Stimulated activated CD8-positive, alpha-beta memory T cell treated with anti-CD3 and anti-CD28 coated beads, Interleukin-7, amount 100 ng/mL, for 4 hours (primary cell): ENCODE results near the gene ZNF331.
"Not testable (repeated sequence)": the region's sequence is repeated elsewhere in the genome, so short reads cannot be mapped to it uniquely, and the experiment has no call there.

ENCODE experiments used
- DNase-seq, 2 donors: peaks; one replicate each; pipeline ENCODE4 v3.0.0-alpha.2; 2020; ENCODE audit warnings: low read depth in 2 of 2

Gene ZNF331

DNA sequence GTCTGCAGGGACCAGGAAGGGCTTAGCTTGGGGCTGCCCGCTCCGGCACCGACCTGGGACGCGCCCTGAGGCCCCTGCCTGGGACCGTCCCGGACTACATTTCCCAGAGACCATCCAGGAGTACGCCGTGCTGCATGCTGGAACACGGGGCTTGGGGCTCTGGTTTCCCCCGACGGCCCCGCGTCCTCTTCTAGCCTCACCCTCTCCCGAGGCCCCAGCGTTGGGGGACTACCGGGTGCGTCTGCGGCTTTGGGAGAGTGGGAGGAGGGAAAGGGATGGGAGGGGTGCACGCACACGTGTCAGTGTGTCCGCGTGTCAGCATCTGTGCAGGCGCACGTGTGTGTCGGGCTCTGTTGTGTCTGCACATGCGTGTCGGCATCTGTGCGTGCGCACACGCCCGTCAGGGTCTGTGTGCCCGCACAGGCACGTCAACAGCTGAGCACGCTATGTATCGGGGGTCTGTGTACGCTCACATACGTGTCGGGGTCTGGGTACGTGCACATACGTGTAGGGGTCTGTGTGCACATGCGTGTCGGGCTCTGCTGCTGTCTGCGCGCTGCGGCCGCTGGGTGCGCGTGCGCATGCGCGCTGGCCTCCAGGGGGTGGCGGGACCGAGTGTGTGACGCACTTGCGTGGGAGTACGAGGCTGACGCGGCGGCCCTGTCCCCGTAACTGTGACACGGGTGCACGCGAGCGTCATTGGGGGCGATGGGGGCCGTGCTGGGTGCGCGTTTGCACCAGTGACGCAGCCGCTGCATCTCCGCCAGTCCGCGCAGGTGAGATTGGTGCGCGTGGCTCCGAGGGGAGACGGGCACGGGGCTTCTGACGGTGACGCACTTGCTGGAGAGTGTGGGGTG lies at the start of gene ZNF331:
TSS of gene ZNF331 (plus strand) at position 625 of the 857 bp plus-strand sequence. CDS start 31,232 bp downstream, outside the sequence.
- DNase-seq, result peak; percentile 83 to 89

DNA sequence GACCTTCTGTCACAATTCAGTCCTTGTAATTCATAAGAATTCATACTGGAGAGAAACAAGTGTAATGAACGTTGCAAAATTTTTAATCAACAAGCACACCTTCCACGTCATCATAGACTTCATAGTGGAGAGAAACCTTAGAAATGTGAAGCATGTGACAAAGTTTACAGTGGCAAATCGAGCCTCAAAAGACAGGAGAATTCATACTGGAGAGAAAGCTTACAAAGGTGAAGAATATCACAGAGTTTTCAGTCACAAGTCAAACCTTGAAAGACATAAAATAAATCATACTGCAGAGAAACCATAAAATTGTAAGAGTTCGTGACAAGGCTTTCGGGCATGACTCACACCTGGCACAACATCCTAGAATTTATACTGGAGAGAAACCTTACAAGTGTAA lies 45.8 kb upstream of the ZNF331 start:
- no peak for DNase-seq

DNA sequence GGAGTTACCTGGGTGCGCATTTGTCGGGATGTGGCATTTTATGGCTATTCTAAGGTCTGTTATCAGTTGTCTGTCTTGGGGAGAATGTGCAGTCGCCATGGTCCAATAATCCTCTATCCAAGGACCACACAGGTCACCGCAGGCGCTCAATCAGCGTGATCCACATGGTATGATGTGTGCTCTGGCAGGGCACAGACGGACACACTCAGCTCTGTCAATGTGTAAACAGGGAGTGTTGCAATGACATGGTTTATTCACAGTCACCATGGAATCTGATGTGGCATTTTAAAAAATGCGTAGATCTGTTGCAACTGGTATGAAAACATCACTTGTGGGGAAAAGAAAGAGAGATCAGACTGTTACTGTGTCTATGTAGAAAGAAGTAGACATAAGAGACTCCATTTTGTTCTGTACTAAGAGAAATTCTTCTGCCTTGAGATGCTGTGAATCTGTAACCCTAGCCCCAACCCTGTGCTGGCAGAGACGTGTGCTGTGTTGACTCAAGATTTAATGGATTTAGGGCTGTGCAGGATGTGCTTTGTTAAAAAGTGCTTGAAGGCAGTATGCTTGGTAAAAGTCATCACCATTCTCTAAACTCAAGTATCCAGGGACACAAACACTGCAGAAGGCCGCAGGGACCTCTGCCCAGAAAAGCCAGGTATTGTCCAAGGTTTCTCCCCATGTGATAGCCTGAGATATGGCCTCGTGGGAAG lies 40.5 kb upstream of the ZNF331 start:
- DNase-seq, result not testable (repeated sequence)

DNA sequence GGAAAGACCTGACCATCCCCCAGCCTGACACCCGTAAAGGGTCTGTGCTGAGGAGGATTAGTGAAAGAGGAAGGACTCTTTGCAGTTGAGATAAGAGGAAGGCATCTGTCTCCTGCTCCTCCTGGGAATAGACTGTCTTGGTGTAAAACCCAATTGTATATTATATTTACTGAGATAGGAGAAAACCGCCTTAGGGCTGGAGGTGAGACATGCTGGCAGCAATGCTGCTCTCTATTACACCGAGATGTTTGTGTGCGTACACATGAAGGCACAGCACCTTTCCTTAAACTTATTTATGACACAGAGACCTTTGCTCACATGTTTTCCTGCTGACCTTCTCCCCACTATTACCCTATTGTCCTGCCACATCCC lies 39.9 kb upstream of the ZNF331 start:
- DNase-seq, result not testable (repeated sequence)

DNA sequence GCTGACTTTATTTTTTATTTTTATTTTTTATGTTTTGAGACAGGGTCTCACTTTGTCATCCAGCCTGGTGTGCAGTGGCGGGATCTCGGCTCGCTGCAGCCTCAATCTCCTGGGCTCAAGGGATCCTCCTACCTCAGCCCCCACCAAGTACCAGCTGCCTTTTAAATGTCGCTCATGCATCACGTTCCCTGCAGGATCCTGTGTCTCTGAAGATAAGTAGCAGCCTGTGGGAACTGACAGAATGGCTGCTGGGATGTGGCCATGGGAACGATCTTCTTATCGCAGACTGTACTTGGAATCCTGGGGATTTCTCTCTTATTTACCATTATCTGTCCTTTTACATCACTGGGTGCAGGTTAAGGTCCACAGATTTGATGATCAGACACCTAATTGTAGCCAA lies 34.8 kb upstream of the ZNF331 start:
- DNase-seq, result not testable (repeated sequence)

DNA sequence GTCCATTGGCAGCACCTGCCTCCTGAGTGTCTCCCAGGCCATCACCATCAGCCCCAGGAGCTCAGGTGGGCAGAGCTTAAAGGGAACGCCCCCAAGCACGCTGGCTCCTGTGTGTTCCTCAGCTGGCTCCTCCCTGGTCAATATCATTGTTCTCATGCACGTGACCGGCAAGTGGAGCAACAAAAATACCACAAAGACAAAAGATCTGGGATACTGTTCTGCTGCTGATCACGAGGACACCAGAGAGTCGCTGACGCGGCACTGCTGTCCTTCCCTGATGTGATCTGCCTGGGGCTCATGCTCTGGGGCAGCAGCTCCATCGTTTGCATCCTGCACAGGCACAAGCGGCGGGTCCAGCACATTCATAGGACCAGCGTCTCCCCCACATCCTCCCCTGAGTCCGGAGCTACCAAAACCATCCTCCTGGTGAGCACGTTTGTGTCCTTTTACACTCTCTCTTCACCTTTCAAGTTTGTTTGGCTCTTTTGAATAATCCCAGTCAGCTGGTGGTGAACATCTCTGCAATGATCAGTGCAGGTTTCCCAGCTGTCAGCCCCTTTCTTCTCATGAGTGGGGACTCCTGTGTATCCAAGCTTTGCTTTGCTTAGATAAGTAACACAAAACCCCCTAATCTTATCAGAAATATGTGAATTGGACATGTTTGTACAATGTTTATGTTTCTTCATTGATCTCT lies 34.1 kb upstream of the ZNF331 start:
- DNase-seq, result not testable (repeated sequence)

DNA sequence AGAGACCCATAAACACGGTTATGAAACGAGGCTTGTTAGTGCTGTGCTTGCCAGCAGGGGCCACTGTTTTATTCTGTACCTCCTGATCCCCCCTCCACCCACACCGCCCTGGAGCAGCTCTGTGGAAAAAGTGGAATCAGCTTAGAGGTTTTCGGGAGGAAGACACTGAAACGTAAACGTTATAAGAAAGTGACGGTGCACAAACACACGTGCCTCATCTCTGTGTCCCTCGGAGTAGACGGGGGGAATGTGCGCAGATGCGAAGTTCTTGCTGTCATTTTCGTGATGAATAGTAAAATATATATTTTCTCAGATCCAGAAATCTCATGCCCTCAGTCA lies 33.6 kb upstream of the ZNF331 start:
- not testable (repeated sequence) for DNase-seq

DNA sequence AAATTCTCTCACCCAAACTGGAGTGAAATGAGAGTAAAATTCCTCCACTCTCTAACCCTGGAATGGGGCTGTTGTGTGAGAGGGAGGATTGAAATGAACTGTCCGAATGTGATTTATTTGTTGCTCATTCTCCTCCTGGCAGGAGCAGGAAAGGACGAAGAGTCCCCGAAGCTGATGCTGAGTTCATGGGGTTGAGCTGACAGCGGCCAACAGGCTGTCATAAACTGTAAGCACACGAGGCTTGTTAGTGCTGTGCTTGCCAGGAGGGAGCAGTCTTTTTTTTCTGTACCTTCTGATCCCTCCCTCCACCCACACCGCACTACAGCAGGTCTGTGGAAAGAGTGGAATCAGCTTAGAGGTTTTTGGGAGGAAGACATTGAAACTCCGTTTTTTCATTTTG lies 33.1 kb upstream of the ZNF331 start:
- no peak for DNase-seq

DNA sequence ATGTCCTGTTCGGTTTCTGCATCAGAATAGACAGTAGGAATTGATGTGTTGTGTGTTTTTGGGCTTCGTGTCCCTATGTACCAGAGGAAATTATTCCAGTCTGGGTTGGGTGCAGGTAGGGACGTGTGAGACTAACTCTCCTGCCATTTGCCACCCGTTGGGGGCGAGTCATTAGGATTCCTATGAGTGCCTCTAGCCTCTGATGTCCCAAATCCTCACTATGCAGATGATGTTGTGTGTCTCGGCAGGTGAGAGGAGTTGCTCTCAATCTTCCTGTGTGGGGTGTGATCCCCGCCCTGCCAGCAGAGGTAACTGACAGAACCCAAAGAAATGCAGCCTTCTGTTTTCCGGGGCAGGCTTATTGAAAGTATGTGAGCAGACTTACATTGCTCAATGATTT lies 31.2 kb upstream of the ZNF331 start:
- DNase-seq, result no peak

DNA sequence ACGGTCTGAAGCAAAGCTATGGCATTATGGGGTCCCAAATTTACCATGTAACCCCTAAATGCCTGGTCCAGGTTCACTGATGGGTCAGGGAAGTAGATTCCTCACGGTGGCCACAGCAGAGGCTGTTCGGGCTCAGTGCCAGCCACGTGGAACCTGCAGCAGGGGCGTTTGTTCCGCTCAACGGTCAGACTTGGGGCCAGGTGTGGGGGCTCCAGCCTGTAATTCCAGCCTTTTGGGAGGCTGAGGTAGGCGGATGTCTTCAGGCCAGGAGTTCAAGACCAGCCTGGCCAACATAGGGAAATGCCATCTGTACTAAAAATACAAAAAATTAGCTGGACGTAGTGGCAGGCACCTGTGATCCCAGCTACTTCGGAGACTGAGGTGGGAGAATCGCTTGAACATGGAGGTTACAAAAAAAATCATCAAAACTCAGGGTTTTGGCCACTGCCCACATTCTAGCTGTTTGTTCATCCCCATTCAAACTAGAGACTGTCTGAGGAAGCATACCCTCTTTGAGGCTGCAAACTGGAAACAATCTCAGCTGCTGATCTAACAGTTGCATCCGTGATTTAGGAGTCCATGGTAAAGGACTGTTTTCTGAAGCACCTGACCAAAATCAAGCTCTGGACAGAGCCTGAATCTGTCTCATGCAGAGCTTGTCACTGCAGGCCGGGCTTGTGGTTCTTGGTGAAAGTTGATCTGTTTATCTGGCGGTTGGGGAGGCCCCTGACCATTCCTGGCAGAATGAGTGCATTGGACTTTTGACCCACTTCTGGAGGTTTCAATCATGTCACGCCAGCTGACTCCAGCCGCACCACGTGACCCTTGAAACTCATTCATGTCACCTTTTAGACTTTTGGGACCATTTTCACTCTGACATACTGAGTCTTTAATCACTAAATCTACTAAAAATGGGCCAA lies 30.2 kb upstream of the ZNF331 start:
- DNase-seq, result no peak

DNA sequence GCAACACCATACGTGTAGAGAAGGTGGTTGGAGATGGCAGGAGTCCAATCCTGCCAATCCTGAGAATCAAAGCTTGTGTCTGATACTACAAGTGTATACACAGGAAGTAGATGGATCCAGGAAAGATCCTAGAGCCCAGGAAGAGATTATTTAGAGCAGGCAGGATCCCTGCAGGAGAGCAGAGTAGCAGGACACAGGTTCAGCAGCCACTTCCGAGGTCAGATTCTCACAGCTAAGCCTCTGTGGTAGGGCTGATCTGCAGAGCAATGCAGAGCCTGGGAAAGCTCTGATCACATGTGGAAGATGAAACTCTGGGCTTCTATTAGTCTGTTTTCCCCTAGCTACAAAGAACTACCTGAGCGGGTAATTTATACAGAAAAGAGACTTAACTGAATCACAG lies 28.5 kb upstream of the ZNF331 start:
- no peak for DNase-seq

DNA sequence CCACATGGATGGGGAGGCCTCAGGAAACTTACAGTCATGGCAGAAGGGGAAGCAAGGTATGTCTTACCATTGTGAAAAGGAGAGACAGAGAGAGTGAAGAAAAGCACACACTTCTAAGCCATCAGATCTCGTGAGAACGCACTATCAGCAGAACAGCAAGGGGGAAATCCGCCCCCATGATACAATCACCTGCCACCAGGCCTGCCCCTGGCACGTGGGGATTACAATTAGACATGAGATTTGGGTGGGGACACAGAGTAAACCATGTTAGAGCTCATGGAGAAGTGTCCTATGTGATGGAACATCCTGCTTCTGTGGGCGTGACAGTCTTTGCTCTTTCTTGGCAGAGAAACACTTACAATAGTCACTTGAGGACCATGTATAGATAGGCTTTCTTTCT lies 28.1 kb upstream of the ZNF331 start:
- DNase-seq, result no peak

DNA sequence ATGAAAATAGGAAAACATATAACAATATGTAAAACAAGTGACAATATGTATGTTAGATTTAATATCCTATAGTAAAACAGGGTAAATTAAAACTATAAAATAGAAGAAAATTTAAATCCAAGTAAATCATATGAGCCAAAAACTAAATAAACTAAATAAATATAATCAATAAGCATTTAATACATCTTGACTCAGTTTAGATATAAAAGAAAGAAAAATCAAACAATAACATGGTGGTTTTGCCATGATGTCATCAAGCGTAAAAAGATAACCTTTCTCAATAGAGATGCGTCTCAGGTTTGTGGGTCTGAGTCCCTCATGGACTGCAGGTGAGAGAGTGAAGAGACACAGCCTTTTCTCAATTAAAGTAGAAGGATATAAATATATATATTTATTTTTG lies 26.6 kb upstream of the ZNF331 start:
- no peak for DNase-seq

DNA sequence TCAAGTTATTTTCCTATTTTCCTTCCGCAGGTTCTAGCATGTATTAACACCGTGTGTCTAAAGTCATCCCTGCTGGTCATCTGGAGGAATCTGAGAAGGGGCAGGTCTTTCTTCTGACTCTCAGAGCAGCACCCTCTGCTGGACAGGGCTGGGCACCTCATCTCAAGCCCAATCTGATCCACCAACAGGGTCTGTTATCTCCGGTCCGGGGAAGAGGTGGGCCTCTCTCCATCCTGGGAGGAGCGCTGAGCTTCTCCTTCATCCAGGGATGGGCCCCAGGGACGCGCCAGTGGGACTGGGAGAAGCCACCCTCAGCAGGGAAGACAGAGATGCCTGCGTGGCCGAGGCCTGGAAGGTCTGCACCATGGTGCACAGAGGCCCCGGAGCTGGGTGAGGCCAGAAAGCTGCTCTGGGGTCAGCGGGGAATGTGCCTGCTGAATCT lies 26.0 kb upstream of the ZNF331 start:
- peak in 1 of 2 donors; percentile 17 for DNase-seq

DNA sequence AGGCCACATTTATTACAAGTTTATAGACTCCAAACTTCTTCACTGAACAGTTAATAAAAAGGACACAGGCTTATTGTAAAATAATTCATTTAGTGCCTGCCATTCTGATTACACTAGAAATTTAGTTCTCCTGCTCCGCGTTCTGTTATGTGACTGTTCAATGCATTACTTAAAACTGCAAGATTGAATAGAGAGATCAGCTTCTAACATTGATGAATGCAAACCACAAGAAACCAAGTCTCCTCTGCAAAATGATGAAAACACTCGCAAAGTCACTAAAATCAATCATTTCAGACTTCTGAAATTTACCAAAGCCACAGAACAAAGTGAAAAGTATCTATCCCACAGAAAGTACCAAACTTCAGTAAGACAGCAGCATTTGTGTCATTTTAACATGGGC lies 22.9 kb upstream of the ZNF331 start:
- not testable (repeated sequence) for DNase-seq

DNA sequence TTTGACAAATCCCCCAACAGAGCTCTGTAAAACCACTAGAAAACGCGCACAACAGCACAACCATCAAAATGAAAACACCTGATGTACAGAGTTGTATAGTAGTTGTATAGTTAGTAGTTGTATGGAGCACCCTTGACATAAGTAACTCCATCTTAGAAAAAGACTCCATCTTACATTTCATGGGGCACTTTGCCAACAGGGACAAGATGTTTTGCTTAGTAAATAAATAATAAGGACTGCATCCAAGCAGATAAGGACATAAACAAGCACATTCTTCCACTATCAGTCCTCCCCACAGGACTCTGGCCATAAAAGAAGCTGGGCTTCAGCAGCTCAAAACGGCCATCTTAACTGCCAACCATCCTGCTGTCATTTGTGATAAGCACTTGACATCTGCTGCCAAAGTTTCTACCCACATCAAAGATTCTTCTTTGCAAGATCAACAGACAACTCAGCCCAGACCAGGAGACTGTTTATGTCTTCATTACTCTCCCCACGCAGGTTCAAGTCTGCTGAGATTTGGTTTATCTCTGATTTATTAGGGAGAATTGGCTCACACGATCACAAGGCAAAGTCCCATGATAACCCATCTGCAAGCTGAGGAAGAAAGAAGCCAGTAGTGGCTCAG lies 20.7 kb upstream of the ZNF331 start:
- DNase-seq, result no peak

DNA sequence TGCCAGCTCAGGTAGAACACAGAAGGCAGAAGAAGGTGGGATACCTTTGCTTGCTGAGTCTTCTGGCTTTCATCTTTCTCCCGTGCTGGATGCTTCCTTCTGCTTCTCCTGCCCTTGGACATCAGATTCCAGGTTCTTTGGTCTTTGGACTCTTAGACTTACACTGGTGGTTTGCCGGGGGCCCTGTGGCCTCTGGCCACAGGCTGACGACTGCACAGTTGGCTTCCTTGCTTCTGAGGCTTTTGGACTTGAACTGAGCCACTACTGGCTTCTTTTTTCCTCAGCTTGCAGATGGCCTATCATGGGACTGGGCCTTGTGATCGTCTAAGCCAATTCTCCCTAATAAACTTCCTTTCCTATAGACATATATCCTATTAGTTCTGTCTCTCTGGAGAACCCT lies 19.8 kb upstream of the ZNF331 start:
- DNase-seq, result no peak

DNA sequence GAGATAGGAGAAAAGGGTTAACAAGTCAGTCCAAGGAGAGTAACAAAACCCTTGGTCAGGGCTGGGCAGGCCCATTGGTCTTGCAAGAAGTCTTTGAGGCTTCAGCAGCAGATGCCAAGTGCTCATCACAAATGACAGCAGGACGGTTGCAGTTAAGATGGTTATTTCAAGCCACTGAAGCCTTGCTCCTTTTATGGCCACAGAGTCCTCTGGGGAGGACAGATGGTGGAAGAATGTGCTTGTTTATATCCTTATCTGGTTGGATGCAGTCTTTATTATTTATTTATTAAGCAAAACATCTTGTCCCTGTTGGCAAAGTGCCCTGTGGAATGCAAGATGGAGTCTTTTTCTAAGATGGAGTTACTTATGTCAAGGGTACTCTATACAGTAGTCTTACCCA lies 19.2 kb upstream of the ZNF331 start:
- no peak for DNase-seq

DNA sequence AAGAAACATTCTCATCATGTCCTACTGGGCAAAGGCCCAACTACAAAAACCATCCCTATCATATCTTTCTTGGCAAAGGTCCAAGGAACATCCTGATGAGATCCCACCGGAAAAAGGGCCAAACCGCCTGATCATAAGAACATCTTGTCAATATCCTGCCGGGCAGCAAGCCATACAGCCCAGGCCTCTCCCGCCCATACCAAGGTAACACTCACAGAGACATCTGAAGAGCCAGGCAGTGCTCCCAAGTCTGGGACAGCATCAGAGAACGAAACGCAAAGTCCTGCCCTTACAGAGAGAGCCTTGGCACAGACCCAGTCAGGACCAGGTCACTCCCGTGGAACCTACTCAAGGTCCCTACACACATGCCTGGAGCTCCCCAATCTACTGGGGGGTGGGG lies 18.5 kb upstream of the ZNF331 start:
- no peak for DNase-seq

DNA sequence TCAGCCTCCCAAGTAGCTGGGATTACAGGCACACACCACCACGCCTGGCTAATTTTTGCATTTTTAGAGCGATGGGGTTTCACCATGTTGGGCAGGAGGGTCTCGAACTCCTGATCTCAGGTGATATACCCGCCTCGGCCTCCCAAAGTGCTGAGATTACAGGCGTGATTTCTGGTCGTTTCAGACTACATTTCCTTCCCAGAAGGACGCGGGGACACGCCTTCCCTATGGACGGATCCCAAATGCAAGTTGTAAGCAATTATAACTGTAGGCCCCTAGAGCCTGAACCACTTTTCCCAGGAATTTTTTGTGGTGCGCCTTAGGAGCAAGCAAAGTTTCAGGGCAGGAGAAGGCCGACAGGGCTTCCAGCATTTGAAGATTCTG lies 17.8 kb upstream of the ZNF331 start:
- DNase-seq, result no peak
